GM21423 (cell line): Measurements from ENCODE around the gene RNF32.
A peak's percentile ranks its signal among the peaks of the same experiment; 100 is the strongest.
"Not testable (repeated sequence)": the region's sequence is repeated elsewhere in the genome, so short reads cannot be mapped to it uniquely, and the experiment has no call there.

ENCODE experiments used
- ATAC-seq: cut with Tn5 transposase; IDR thresholded peaks from one replicate; pipeline ENCODE4 v1.9.1; 2021; ENCODE audit warnings: mild to moderate bottlenecking, moderate library complexity; ENCODE audit not compliant: unreplicated experiment

Gene RNF32

GRCh38 chr7:156639426-156640256, 933 bp upstream of the RNF32 start:
- no peak for ATAC-seq

DNA sequence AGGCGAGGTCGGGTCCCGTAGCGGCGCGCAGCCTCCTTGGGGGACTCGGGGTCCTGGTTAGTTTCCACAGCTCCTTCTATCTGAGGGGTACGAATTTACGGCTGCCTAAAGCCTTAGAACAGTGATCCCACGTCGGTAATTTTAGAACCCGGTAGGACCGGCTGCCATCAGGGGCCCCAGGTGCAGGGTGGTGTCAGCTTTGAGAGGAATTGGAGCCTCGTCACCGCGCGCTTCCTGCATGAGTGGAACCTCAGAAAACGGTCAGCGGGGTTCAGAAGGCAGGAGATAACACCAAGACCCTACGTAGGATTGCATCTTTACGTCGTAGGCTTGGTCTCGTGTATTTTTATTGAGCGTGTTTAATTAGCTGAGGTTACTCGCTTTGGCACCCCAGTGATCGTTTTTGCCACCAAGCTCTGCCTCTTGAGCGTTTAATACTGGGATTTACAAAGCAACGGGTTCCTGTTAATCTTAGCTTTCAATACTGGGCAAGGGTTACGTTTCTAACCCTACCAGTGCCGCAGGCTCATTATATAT, 443 bp downstream of the RNF32 start:
- peak; percentile 50 for ATAC-seq

GRCh38 chr7:156642306-156643045, 1.9 kb downstream of the RNF32 start:
- no peak for ATAC-seq

DNA sequence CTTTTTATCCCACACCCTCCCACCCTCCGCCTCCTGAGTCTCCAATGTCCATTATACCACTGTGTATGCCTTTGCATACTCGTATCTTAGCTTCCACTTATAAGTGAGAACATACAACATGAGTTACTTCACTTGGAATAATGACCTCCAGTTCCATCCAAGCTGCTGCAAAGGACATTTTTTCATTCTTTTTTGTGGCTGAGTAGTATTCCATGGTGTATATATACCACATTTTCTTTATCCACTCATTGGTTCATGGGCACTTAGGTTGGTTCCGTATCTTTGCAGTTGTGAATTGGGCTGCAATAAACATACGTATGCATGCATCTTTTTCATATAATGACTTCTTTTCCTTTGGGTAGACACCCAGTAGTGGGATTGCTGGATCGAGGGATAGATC, 6.8 kb downstream of the RNF32 start:
- not testable (repeated sequence) for ATAC-seq

- ATAC-seq = no peak
Observed at GRCh38 chr7:156650042-156650441, 9.5 kb downstream of the RNF32 start.

DNA sequence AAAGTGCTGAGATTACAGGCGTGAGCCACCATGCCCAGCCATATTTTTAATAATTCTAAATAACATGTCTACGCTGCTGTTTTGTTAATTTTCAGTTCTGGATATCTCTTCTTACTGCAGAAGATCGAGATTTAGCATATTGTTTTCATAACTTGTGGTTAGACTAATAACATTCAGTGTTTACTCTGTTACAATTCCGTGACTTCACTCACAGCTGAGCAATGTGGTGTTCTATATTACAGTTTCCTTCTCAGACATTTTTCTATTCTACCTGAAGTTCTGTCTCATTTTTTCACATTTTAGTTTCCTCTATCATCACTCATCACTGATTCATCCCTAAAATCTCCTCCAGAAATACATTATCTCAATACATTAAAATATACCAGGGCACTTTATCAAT, 10.9 kb downstream of the RNF32 start:
- ATAC-seq = no peak

DNA sequence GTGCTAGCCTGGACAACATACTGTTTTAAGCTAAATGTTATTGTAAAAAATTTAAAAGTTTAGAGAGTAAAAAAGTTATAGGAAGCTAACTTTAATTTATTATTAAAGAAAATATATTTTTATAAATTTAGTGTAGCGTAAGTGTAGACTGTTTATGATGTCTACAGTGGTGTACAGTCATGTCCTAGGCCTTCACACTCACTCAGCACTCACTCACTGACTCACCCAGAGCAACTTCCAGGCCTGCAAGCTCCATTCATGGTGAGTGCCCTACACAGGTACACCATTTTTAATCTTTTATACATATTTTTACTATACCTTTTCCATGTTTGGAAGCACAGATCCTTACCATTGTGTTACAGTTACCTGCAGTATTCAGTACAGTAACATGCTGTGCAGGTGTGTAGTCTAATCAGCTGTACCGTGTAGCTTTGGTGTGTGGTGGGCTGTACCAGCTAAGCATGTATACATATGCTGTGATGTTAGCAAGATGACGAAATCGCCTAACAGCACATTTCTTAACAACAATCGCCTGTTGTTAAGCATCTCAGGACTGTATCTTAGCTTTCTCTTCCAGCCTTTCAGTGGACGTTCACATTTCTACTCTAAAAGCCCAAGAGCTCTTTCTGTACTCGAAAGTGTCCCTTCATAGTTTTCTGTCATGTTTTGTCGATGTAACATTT, 12.5 kb downstream of the RNF32 start:
- ATAC-seq = no peak

DNA sequence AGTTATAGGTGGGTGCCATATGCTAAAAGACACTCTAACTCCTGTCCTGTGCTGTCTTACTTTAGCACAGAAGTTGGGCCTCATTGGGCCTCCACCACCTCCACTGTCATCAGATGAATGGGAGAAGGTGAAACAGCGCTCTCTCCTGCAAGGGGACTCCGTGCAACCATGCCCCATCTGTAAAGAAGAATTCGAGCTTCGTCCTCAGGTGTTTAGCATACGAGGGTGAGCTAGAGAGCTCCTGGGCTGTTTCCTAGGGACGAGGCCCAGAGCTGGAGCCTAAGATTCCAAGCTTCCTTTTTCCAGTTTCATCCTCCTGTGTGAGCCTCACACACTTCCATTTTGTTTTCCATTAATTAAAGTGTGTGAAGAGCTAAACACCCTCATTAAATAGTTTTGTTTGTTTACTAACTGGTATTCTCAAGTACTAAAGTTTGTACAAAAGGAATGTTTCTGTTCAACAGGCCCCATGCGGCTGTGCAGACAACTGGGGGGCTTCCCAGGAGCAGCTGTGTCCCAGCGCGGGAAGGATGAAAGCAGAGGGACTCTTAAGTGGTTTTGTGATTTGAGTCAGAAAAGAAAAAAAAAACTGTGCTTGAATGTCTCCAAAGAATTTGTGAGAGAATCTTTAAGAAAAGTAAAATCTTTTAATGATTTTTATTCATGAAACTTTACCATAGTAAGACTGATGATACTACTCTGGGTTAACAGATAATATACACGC, 14.1 kb downstream of the RNF32 start:
- ATAC-seq = no peak

- no peak for ATAC-seq
Observed at GRCh38 chr7:156655251-156655650, 14.7 kb downstream of the RNF32 start.

GRCh38 chr7:156655983-156656382, 15.4 kb downstream of the RNF32 start:
- no peak for ATAC-seq

GRCh38 chr7:156656598-156656997, 16.0 kb downstream of the RNF32 start:
- ATAC-seq = peak; percentile 44

DNA sequence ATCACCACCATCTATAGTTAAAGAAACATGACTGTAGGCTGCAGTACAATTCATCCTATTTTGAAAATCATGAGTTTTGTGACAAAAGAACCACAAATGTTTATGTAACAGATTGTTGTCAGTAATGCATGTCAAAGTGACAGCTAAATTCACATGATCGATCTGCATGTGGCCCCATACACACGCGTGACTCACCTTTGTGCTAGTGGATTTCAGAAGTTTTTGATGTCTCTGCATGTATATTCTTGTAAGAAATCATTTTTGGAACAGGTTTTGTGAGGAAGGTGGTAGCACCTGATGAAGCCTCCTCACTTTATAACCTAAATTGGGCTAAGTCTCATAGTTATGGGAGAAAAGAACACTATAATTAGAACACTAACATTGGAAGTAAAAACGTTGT, 17.1 kb downstream of the RNF32 start:
- ATAC-seq = no peak

GRCh38 chr7:156659203-156659602, 18.6 kb downstream of the RNF32 start:
- no peak for ATAC-seq

GRCh38 chr7:156659961-156660360, 19.4 kb downstream of the RNF32 start:
- no peak for ATAC-seq

DNA sequence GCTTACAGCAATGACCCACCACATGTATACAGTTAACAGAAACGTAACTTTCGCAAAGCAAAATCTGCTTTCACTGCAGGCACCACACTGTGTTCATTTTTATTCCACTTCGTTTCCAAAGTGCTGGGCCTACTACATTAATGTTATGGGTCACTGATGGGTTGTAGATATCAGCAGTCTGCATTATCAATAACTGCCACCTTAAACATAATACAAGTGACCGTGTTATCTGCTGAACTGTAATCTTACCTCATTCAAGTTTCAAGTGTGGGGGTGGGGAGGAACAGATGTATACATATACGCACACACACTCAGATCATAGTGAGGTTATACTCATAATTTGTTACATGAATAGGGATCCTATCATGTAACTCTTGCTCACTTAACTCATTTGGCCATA, 21.1 kb downstream of the RNF32 start:
- ATAC-seq = no peak

DNA sequence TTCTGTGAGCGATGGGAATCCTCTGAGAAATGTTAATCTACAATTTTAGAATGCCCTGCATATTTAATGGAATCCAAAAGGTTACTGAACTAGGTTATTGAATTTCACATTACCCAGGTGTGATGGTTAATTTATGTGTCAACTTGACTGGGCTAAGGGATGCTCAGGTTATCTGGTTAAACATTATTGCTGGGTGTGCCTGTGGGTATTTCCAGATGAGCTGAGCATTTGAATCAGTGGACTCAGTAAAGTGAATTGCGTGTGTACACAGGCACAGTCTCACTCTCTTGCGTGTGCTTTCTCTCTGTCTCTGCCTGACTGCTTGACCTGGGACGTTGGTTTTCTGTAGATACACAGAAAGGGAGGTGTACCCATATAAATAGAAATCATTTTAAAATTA, 21.7 kb downstream of the RNF32 start:
- no peak for ATAC-seq

- ATAC-seq = no peak
Observed at GRCh38 chr7:156665101-156665500, 24.5 kb downstream of the RNF32 start.

DNA sequence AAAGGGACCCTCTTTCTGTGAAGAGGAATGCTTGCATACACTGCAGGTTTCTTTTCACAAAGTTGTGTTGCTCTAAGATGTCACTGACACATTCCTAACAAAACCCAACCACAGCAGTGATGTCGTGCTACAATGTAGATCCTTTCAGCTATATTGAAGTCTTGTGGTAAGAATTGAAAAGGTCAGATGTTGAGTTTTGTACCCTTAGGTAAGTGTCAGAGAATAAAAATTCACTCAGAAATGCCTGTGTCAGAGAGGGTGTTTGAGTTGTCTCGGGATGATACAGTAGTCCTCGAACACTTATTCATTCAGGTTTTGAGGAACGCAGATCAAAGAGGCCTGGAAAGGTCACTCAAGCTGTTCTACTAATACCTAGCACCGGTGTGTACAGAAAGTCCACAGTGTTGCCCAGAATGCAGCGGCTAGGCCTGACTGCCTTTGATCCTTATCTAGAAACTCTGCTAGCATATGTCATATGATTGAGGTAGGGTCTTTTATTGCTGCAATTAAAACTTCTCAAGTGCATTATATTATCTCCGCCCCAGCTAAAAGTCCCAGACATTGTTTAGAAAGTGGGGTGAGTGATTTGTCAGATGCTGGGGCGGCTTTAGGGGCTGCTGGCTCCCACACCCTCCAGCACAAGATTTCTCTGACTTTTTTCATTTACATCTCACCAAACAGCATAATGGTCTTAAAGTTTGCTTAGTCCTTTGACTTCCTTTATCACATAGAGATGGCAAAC, 26.0 kb downstream of the RNF32 start:
- no peak for ATAC-seq

GRCh38 chr7:156667110-156667426, 26.5 kb downstream of the RNF32 start:
- no peak for ATAC-seq

GRCh38 chr7:156668130-156668741, 27.7 kb downstream of the RNF32 start:
- no peak for ATAC-seq
